ENCODE data around the gene SNU13. TPM values are rescaled to one million over a fixed set of nuclear protein-coding genes. Genes with fewer than 3 reads are reported as not detected.
"Not testable (repeated sequence)": the region's sequence is repeated elsewhere in the genome, so short reads cannot be mapped to it uniquely, and the experiment has no call there.

Gene SNU13
- total RNA-seq, 2 donors from 2014 or later, result 187 to 210 TPM

GRCh38 chr22:41696703-41697102 lies 8.0 kb upstream of the SNU13 start:
- Mint-ChIP-seq H3K4me1 (ENCODE audit: low read depth) (peaks cover 14% of the 10 kb centered on the region), H3K27ac (peak overlapping the region; percentile 21), H3K9me3 (no peaks in the 10 kb centered on the region), H3K4me3 (no peak overlapping the region), H3K27me3 (ENCODE audit: low read depth) (no peaks in the 10 kb centered on the region), H3K36me3 (ENCODE audit: insufficient read depth in 2 of 2) (no peaks in the 10 kb centered on the region)
- ATAC-seq (replicated peaks in 1 of 2) (peak in 1 of 2 donors; percentile 4), DNase-seq (no peak)

GRCh38 chr22:41695211-41695610 lies 6.5 kb upstream of the SNU13 start:
- H3K27ac Mint-ChIP-seq, result no peak overlapping the region
- no peak overlapping the region for H3K4me3 Mint-ChIP-seq
- no peak for DNase-seq
- no peaks in the 10 kb centered on the region for H3K27me3 Mint-ChIP-seq (ENCODE audit: low read depth)
- ATAC-seq (replicated peaks in 1 of 2), result no peak
- no peaks in the 10 kb centered on the region for H3K9me3 Mint-ChIP-seq
- H3K36me3 Mint-ChIP-seq (ENCODE audit: insufficient read depth in 2 of 2), result no peaks in the 10 kb centered on the region
- peaks cover 14% of the 10 kb centered on the region for H3K4me1 Mint-ChIP-seq (ENCODE audit: low read depth)

- peaks cover 28% of the 10 kb centered on the region for H3K4me1 Mint-ChIP-seq (ENCODE audit: low read depth)
- peaks cover 3% of the 10 kb centered on the region in 2 donors for H3K36me3 Mint-ChIP-seq (ENCODE audit: insufficient read depth in 2 of 2)
- H3K27ac Mint-ChIP-seq, result no peak overlapping the region
- no peak for DNase-seq
- H3K27me3 Mint-ChIP-seq (ENCODE audit: low read depth), result no peaks in the 10 kb centered on the region
- H3K9me3 Mint-ChIP-seq, result no peaks in the 10 kb centered on the region
- ATAC-seq (replicated peaks in 1 of 2), result no peak
- peak overlapping the region in 1 of 2 donors; percentile 92 for H3K4me3 Mint-ChIP-seq
Measured at GRCh38 chr22:41690476-41690875, 1.8 kb upstream of the SNU13 start.

GRCh38 chr22:41687901-41688364 lies 734 bp downstream of the SNU13 start:
- Mint-ChIP-seq H3K27ac (peak overlapping the region; percentile 100), H3K27me3 (ENCODE audit: low read depth) (no peaks in the 10 kb centered on the region), H3K9me3 (no peaks in the 10 kb centered on the region), H3K4me1 (ENCODE audit: low read depth) (peaks cover 45% of the 10 kb centered on the region), H3K36me3 (ENCODE audit: insufficient read depth in 2 of 2) (peaks cover 3 to 5% of the 10 kb centered on the region in 2 donors), H3K4me3 (peak overlapping the region; percentile 92)
- ATAC-seq (replicated peaks in 1 of 2) (peak; percentile 9 to 27), DNase-seq (no peak)

- not testable (repeated sequence) for DNase-seq; H3K36me3 Mint-ChIP-seq (ENCODE audit: insufficient read depth in 2 of 2); H3K27me3 Mint-ChIP-seq (ENCODE audit: low read depth); H3K9me3 Mint-ChIP-seq; ATAC-seq (replicated peaks in 1 of 2)
- Mint-ChIP-seq H3K27ac (peak overlapping the region; percentile 100), H3K4me1 (ENCODE audit: low read depth) (peaks cover 52% of the 10 kb centered on the region), H3K4me3 (peak overlapping the region; percentile 92)
Measured at GRCh38 chr22:41686890-41687289, 1.8 kb downstream of the SNU13 start.

GRCh38 chr22:41684194-41684593 lies 4.5 kb downstream of the SNU13 start:
- H3K4me3 Mint-ChIP-seq, result peak overlapping the region in 1 of 2 donors; percentile 45
- peak overlapping the region; percentile 86 for H3K27ac Mint-ChIP-seq
- H3K36me3 Mint-ChIP-seq (ENCODE audit: insufficient read depth in 2 of 2), result peaks cover 9 to 11% of the 10 kb centered on the region in 2 donors
- H3K27me3 Mint-ChIP-seq (ENCODE audit: low read depth), result no peaks in the 10 kb centered on the region
- no peaks in the 10 kb centered on the region for H3K9me3 Mint-ChIP-seq
- DNase-seq (no peak), ATAC-seq (replicated peaks in 1 of 2) (no peak)
- peaks cover 55% of the 10 kb centered on the region for H3K4me1 Mint-ChIP-seq (ENCODE audit: low read depth)

GRCh38 chr22:41683616-41684015 lies 5.1 kb downstream of the SNU13 start:
- Mint-ChIP-seq H3K9me3 (no peaks in the 10 kb centered on the region), H3K36me3 (ENCODE audit: insufficient read depth in 2 of 2) (peaks cover 8 to 11% of the 10 kb centered on the region in 2 donors), H3K27me3 (ENCODE audit: low read depth) (no peaks in the 10 kb centered on the region), H3K4me1 (ENCODE audit: low read depth) (peaks cover 55% of the 10 kb centered on the region), H3K4me3 (peak overlapping the region; percentile 97 to 99), H3K27ac (peak overlapping the region; percentile 63)
- ATAC-seq (replicated peaks in 1 of 2) (no peak), DNase-seq (no peak)

- H3K27me3 Mint-ChIP-seq (ENCODE audit: low read depth), result no peaks in the 10 kb centered on the region
- no peaks in the 10 kb centered on the region for H3K9me3 Mint-ChIP-seq
- H3K36me3 Mint-ChIP-seq (ENCODE audit: insufficient read depth in 2 of 2), result peaks cover 11 to 15% of the 10 kb centered on the region in 2 donors
- no peak for DNase-seq
- peak overlapping the region; percentile 82 for H3K27ac Mint-ChIP-seq
- peak overlapping the region; percentile 97 to 99 for H3K4me3 Mint-ChIP-seq
- peaks cover 53% of the 10 kb centered on the region for H3K4me1 Mint-ChIP-seq (ENCODE audit: low read depth)
- no peak for ATAC-seq (replicated peaks in 1 of 2)
Measured at GRCh38 chr22:41683052-41683451, 5.6 kb downstream of the SNU13 start.

GRCh38 chr22:41682033-41682807 lies 6.4 kb downstream of the SNU13 start:
- Mint-ChIP-seq H3K4me3 (peak overlapping the region; percentile 97 to 99), H3K9me3 (no peaks in the 10 kb centered on the region), H3K36me3 (ENCODE audit: insufficient read depth in 2 of 2) (peaks cover 14 to 19% of the 10 kb centered on the region in 2 donors), H3K27ac (peak overlapping the region; percentile 97), H3K27me3 (ENCODE audit: low read depth) (no peaks in the 10 kb centered on the region), H3K4me1 (ENCODE audit: low read depth) (peaks cover 51% of the 10 kb centered on the region)
- ATAC-seq (replicated peaks in 1 of 2) (peak; percentile 98 to 99), DNase-seq (peak; percentile 88 to 92)

GRCh38 chr22:41681616-41682015 lies 7.1 kb downstream of the SNU13 start:
- H3K27ac Mint-ChIP-seq, result no peak overlapping the region
- H3K27me3 Mint-ChIP-seq (ENCODE audit: low read depth), result no peaks in the 10 kb centered on the region
- peak in 1 of 2 donors; percentile 40 for ATAC-seq (replicated peaks in 1 of 2)
- H3K36me3 Mint-ChIP-seq (ENCODE audit: insufficient read depth in 2 of 2), result peaks cover 14 to 23% of the 10 kb centered on the region in 2 donors
- peak overlapping the region; percentile 97 to 99 for H3K4me3 Mint-ChIP-seq
- H3K9me3 Mint-ChIP-seq, result no peaks in the 10 kb centered on the region
- H3K4me1 Mint-ChIP-seq (ENCODE audit: low read depth), result peaks cover 45% of the 10 kb centered on the region
- DNase-seq, result no peak

- peaks cover 11 to 37% of the 10 kb centered on the region in 2 donors for H3K36me3 Mint-ChIP-seq (ENCODE audit: insufficient read depth in 2 of 2)
- DNase-seq (no peak), ATAC-seq (replicated peaks in 1 of 2) (no peak)
- H3K9me3 Mint-ChIP-seq, result no peaks in the 10 kb centered on the region
- peaks cover 11% of the 10 kb centered on the region for H3K4me1 Mint-ChIP-seq (ENCODE audit: low read depth)
- no peak overlapping the region for H3K4me3 Mint-ChIP-seq
- no peaks in the 10 kb centered on the region for H3K27me3 Mint-ChIP-seq (ENCODE audit: low read depth)
- H3K27ac Mint-ChIP-seq, result no peak overlapping the region
Measured at GRCh38 chr22:41676134-41676533, 12.5 kb downstream of the SNU13 start.

GRCh38 chr22:41674846-41675340 lies 13.8 kb downstream of the SNU13 start:
- Mint-ChIP-seq H3K27me3 (ENCODE audit: low read depth) (no peaks in the 10 kb centered on the region), H3K36me3 (ENCODE audit: insufficient read depth in 2 of 2) (peaks cover 9 to 34% of the 10 kb centered on the region in 2 donors), H3K4me1 (ENCODE audit: low read depth) (peaks cover 5% of the 10 kb centered on the region), H3K27ac (peak overlapping the region; percentile 50), H3K9me3 (no peaks in the 10 kb centered on the region), H3K4me3 (no peak overlapping the region)
- DNase-seq, result no peak
- no peak for ATAC-seq (replicated peaks in 1 of 2)

- no peak overlapping the region for H3K4me3 Mint-ChIP-seq
- peaks cover 7 to 26% of the 10 kb centered on the region in 2 donors for H3K36me3 Mint-ChIP-seq (ENCODE audit: insufficient read depth in 2 of 2)
- DNase-seq, result no peak
- H3K27me3 Mint-ChIP-seq (ENCODE audit: low read depth), result no peaks in the 10 kb centered on the region
- H3K4me1 Mint-ChIP-seq (ENCODE audit: low read depth), result peaks cover 5% of the 10 kb centered on the region
- peak; percentile 9 to 22 for ATAC-seq (replicated peaks in 1 of 2)
- no peaks in the 10 kb centered on the region for H3K9me3 Mint-ChIP-seq
- no peak overlapping the region for H3K27ac Mint-ChIP-seq
Measured at GRCh38 chr22:41672780-41673509, 15.7 kb downstream of the SNU13 start.

Data from activated T-cell treated with anti-CD3 and anti-CD28 coated beads, Interleukin-2, amount 50 U/mL, for 72 hours (primary cell).